ENCODE measurements around the gene FAN1.
"Not testable (repeated sequence)": the region's sequence is repeated elsewhere in the genome, so short reads cannot be mapped to it uniquely, and the experiment has no call there.

GRCh38 chr15:30883666-30884065 lies 20.0 kb upstream of the FAN1 start:
- TF ChIP-seq, protein P1, sequence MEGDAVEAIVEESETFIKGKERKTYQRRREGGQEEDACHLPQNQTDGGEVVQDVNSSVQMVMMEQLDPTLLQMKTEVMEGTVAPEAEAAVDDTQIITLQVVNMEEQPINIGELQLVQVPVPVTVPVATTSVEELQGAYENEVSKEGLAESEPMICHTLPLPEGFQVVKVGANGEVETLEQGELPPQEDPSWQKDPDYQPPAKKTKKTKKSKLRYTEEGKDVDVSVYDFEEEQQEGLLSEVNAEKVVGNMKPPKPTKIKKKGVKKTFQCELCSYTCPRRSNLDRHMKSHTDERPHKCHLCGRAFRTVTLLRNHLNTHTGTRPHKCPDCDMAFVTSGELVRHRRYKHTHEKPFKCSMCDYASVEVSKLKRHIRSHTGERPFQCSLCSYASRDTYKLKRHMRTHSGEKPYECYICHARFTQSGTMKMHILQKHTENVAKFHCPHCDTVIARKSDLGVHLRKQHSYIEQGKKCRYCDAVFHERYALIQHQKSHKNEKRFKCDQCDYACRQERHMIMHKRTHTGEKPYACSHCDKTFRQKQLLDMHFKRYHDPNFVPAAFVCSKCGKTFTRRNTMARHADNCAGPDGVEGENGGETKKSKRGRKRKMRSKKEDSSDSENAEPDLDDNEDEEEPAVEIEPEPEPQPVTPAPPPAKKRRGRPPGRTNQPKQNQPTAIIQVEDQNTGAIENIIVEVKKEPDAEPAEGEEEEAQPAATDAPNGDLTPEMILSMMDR (IDR thresholded peaks at IDR 0.05): not testable (repeated sequence)
- not testable (repeated sequence) for TF ChIP-seq POLR2A (IDR thresholded peaks at IDR 0.05)
